DND-41 (cell line): Measurements from ENCODE around the gene KRTAP5-6.

Experiments used
- ATAC-seq: fragments of 200-7000 bp; cut with Tn5 transposase; 3 replicates; pipeline ENCODE4 v1.9.1; 2021; ENCODE audit warnings: low read depth; ENCODE audit not compliant: insufficient read depth
- DNase-seq: peaks from one replicate; pipeline ENCODE4 v3.0.0-alpha.2; 2020
- H2AFZ ChIP-seq: 2 replicates; pipeline ENCODE4 v1.6.0; 2012; ENCODE audit warnings: low read depth, low read length
- H3K27ac ChIP-seq: 2 replicates; pipeline ENCODE4 v1.5.1; 2012; ENCODE audit warnings: low read length, inconsistent platforms
- H3K27me3 ChIP-seq: fragments of 200-600 bp; sonication (generic); 2 replicates; pipeline ENCODE4 v1.6.0; 2012; ENCODE audit warnings: low read length, mild to moderate bottlenecking, inconsistent platforms; ENCODE audit not compliant: insufficient read depth, poor library complexity
- H3K36me3 ChIP-seq: 2 replicates; pipeline ENCODE4 v1.5.1; 2012; ENCODE audit warnings: low read length, inconsistent platforms; ENCODE audit not compliant: insufficient read depth
- H3K4me1 ChIP-seq: 2 replicates; pipeline ENCODE4 v1.5.1; 2012; ENCODE audit warnings: mild to moderate bottlenecking, low read length; ENCODE audit not compliant: insufficient read depth
- H3K4me2 ChIP-seq: 2 replicates; pipeline ENCODE4 v1.6.0; 2012; ENCODE audit warnings: mild to moderate bottlenecking, moderate library complexity, low read length, inconsistent platforms; ENCODE audit not compliant: insufficient read depth
- H3K4me3 ChIP-seq, 2 experiments: fragments of 200-600 bp in 1 of 2; shearing (Covaris generic) in 1 of 2; 2 replicates each; pipeline ENCODE4 v1.5.1; 2012 to 2016; ENCODE audit warnings: inconsistent platforms in 2 of 2, low read length in 2 of 2, mild to moderate bottlenecking in 2 of 2, low read depth in 1 of 2, moderate library complexity in 1 of 2
- H3K79me2 ChIP-seq: 2 replicates; pipeline ENCODE4 v1.6.0; 2012; ENCODE audit warnings: low read length, inconsistent platforms; ENCODE audit not compliant: insufficient read depth
- H3K9ac ChIP-seq: 2 replicates; pipeline ENCODE4 v1.6.0; 2012; ENCODE audit warnings: low read depth, mild to moderate bottlenecking, inconsistent platforms, low read length, moderate library complexity
- H3K9me3 ChIP-seq: 2 replicates; pipeline ENCODE4 v1.5.1; 2012; ENCODE audit warnings: low read length, moderate library complexity, mild to moderate bottlenecking, inconsistent platforms; ENCODE audit not compliant: insufficient read depth, severe bottlenecking
- H4K20me1 ChIP-seq: 2 replicates; pipeline ENCODE4 v1.6.0; 2012; ENCODE audit warnings: low read length; ENCODE audit not compliant: insufficient read depth
- EZH2 ChIP-seq: IDR thresholded peaks from 3 replicates; pipeline ENCODE4 v1.6.1; 2012; ENCODE audit warnings: borderline replicate concordance, low read depth, mild to moderate bottlenecking, moderate library complexity, low read length, inconsistent platforms; ENCODE audit not compliant: severe bottlenecking
- TF ChIP-seq, protein P1 (sequence below): IDR thresholded peaks from 2 replicates; pipeline ENCODE4 v1.5.1; 2012; ENCODE audit warnings: borderline replicate concordance, low read length, moderate library complexity, mild to moderate bottlenecking; ENCODE audit not compliant: poor library complexity, severe bottlenecking; ENCODE audit errors: extremely low read depth

Gene KRTAP5-6

DNA sequence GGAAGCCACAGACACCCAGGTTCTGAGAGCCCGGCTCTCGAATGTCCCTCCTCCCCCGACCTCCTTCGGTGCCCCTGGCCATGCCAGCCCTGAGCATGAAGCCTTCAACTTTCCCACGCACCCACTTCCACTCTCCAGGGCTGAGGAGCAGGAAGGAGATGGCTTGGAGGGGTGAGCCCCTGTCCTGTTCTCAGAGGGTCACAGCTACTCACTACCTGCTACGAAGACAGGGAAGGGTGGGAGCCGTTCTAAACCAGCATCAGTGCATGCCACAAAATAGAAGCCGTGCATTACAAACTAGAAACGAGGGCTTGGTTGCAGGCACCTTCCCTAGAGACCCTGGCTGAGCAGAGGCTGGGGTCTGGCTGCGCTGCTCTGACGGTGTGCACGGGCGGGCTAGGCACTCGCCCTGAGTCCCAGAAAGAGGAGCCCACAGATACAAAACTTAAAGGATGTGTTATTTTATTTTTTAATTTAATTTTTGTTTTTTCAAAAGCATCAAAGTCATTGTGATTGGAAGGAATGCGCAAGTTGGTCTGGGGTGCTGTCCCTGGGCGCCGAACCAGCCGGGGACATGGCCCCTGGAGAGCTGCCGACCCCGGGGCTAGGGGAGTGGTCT lies 4.2 kb upstream of the KRTAP5-6 start:
- no peaks in the 10 kb centered on the region for H3K79me2 ChIP-seq
- ATAC-seq (no peak), DNase-seq (no peak)
- no peaks in the 10 kb centered on the region for H4K20me1 ChIP-seq
- H3K27me3 ChIP-seq = no peaks in the 10 kb centered on the region
- peaks cover 22% of the 10 kb centered on the region for H3K4me1 ChIP-seq
- no peak overlapping the region for H2AFZ ChIP-seq
- H3K4me3 ChIP-seq = no peak overlapping the region
- no peaks in the 10 kb centered on the region for H3K9me3 ChIP-seq
- H3K9ac ChIP-seq = peak overlapping the region; percentile 68; the same call in 1 of the 2 replicates
- H3K36me3 ChIP-seq = no peaks in the 10 kb centered on the region
- no peak overlapping the region for H3K27ac ChIP-seq
- H3K4me2 ChIP-seq = peak overlapping the region; percentile 79
- no peak for TF ChIP-seq EZH2
- TF ChIP-seq, protein P1, sequence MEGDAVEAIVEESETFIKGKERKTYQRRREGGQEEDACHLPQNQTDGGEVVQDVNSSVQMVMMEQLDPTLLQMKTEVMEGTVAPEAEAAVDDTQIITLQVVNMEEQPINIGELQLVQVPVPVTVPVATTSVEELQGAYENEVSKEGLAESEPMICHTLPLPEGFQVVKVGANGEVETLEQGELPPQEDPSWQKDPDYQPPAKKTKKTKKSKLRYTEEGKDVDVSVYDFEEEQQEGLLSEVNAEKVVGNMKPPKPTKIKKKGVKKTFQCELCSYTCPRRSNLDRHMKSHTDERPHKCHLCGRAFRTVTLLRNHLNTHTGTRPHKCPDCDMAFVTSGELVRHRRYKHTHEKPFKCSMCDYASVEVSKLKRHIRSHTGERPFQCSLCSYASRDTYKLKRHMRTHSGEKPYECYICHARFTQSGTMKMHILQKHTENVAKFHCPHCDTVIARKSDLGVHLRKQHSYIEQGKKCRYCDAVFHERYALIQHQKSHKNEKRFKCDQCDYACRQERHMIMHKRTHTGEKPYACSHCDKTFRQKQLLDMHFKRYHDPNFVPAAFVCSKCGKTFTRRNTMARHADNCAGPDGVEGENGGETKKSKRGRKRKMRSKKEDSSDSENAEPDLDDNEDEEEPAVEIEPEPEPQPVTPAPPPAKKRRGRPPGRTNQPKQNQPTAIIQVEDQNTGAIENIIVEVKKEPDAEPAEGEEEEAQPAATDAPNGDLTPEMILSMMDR = no peak

DNA sequence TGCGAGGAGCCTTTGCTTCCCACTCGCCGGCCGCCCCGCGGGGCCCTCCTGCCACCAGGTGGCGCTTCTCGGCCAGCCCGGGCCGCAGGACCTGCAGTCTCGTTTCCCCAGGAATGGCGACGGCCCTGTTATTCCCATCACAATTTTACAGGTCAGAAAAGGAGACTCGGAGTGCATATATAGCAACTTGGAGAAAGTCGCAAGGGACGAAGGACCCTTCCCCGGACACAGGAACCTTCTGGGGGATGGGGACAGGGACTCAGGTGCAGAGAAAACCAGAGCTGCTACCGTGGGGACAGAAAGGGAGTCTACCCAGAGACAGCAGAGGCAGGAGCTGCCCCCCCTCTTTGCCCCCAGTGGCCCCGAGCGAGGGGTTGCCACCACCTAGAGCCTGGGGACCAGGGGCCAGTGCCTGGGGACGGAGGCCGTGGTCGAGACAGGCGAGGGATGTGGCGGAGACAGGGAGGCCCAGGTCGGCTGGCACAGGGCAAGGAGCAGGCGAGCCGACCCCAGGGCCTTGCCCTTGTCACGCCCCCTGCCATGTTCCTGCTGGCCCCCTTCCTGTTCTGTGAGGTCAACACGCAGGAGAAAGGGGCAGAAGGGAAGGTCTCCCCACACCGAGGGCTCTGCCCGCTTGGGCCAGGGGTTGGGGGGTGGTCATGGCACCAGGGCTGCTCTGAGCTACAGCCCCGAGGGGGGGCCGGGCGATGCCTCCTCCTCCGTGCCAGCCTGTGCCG lies 3.5 kb upstream of the KRTAP5-6 start:
- ATAC-seq = peak; percentile 73
- H3K4me3 ChIP-seq = peak overlapping the region; percentile 4 to 59; a peak in 3 of 4 replicates
- no peaks in the 10 kb centered on the region for H3K9me3 ChIP-seq
- peaks cover 22% of the 10 kb centered on the region for H3K4me1 ChIP-seq
- peak overlapping the region; percentile 68 for H3K9ac ChIP-seq
- peak overlapping the region; percentile 82 for H3K27ac ChIP-seq
- H4K20me1 ChIP-seq = no peaks in the 10 kb centered on the region
- no peaks in the 10 kb centered on the region for H3K36me3 ChIP-seq
- H3K4me2 ChIP-seq = peak overlapping the region; percentile 79
- TF ChIP-seq, protein P1 = peak; percentile 91
- TF ChIP-seq EZH2 = no peak
- H3K79me2 ChIP-seq = no peaks in the 10 kb centered on the region
- no peaks in the 10 kb centered on the region for H3K27me3 ChIP-seq
- peak; percentile 81 for DNase-seq
- H2AFZ ChIP-seq = peak overlapping the region; percentile 85

DNA sequence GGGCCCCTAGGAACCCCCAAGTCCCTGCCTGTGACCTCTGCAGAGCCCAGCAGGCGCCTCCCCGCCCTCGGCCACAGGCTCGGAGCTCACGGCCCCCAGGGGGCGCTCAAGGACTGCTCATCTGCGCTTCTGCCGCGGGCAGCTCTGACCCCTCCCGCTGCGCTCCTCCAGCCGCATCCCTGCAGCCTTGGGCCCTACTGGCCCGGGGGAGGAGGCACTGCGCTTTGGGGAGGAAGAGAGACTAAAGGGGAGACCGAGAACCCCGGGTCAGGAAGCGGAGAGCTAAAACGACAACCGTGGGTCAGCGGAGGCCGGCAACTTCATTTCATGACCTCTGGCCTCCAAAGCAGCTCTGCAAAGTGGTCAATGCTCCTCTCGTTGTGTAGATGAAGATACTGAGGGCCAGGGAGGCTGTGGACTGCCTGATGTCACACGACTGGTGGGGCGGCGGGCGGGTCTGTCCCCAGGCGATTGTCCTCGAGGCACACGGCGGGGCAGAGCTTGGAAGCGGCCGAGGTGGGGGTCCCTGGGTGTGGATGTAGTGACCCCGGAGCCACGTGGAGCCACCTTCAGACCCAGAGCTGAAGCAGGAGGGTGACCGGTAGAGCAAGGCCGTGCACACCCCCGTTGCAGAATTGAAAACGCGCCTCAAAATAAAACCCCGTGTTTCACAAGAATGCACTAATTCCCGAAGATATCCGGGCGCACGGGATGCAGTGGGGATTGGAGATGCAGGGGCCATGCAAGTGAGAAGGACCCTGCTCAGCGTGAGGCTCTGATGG lies 2.7 kb upstream of the KRTAP5-6 start:
- Histone ChIP-seq H3K27me3 (no peaks in the 10 kb centered on the region), H3K9me3 (no peaks in the 10 kb centered on the region), H3K9ac (peak overlapping the region; percentile 68), H3K36me3 (no peaks in the 10 kb centered on the region), H3K27ac (peak overlapping the region; percentile 82), H3K4me2 (peak overlapping the region; percentile 79), H2AFZ (peak overlapping the region; percentile 85), H3K4me3 (peak overlapping the region in 1 of 2 experiments; percentile 59; a peak in 3 of 4 replicates), H4K20me1 (no peaks in the 10 kb centered on the region), H3K4me1 (peaks cover 22% of the 10 kb centered on the region), H3K79me2 (no peaks in the 10 kb centered on the region)
- peak; percentile 81 for DNase-seq
- ATAC-seq = peak; percentile 84
- no peak for TF ChIP-seq EZH2
- TF ChIP-seq, protein P1 = peak; percentile 94
